Ovary (tissue), 3 donors: ENCODE data around the gene TMEM184C.

ENCODE experiments used
- CTCF ChIP-seq, 3 donors: fragments of 450-650 bp in 2 of 3; fragments of 200-600 bp in 1 of 3; IDR thresholded peaks; one replicate each; pipeline versions ENCODE4 v1.5.1 to v1.8.0; 2016 to 2022; ENCODE audit warnings: antibody characterized with exemption in 3 of 3, mild to moderate bottlenecking in 1 of 3
- EP300 ChIP-seq: sonication (generic); formaldehyde crosslinking; IDR thresholded peaks from one replicate; pipeline ENCODE4 v1.6.1; 2017; ENCODE audit warnings: antibody characterized with exemption
- donor health status: DM: no; HTN: no; CAD: no.

- TF ChIP-seq EP300 (no peak), CTCF (IDR thresholded peaks at IDR 0.05) (peak; percentile 72 to 94 (median 92))
Observed at GRCh38 chr4:147707892-147708672, 90.9 kb downstream of the TMEM184C start.
